Stomach (tissue), 4 donors: ENCODE measurements around the gene AMBP.

ENCODE experiments used
- CTCF ChIP-seq, 7 experiments: fragments of 450-650 bp in 4 of 7; fragments of 200-600 bp in 3 of 7; sonication (generic) in 3 of 7; IDR thresholded peaks; one replicate each; pipeline ENCODE4 v1.5.1; 2016 to 2019; ENCODE audit warnings: antibody characterized with exemption in 7 of 7, control low read depth in 2 of 7, mild to moderate bottlenecking in 1 of 7
- EP300 ChIP-seq: sonication (generic); formaldehyde crosslinking; IDR thresholded peaks from one replicate; pipeline ENCODE4 v1.6.1; 2017; ENCODE audit warnings: antibody characterized with exemption
- POLR2A ChIP-seq, 4 donors: fragments of 450-650 bp; IDR thresholded peaks; one replicate each; pipeline ENCODE4 v1.6.1; 2016; ENCODE audit warnings: antibody characterized with exemption in 4 of 4, control low read depth in 2 of 4, mild to moderate bottlenecking in 1 of 4, moderate library complexity in 1 of 4
- POLR2AphosphoS5 ChIP-seq, 3 donors: sonication (generic); formaldehyde crosslinking; IDR thresholded peaks; one replicate each; pipeline ENCODE4 v1.6.1; 2016; ENCODE audit warnings: antibody characterized with exemption in 3 of 3

GRCh38 chr9:114025760-114026159, 52.3 kb downstream of the AMBP start:
- TF ChIP-seq CTCF (IDR thresholded peaks at IDR 0.05) (no peak), EP300 (no peak), POLR2A (IDR thresholded peaks at IDR 0.05) (no peak), POLR2AphosphoS5 (IDR thresholded peaks at IDR 0.05) (no peak)
